Measurements from ENCODE around the gene KDSR. TPM values are rescaled to one million over a fixed set of nuclear protein-coding genes. Genes with fewer than 3 reads are reported as not detected.

Gene KDSR
- total RNA-seq, 1 experiment from 2014 or later, result 29.1 TPM

DNA sequence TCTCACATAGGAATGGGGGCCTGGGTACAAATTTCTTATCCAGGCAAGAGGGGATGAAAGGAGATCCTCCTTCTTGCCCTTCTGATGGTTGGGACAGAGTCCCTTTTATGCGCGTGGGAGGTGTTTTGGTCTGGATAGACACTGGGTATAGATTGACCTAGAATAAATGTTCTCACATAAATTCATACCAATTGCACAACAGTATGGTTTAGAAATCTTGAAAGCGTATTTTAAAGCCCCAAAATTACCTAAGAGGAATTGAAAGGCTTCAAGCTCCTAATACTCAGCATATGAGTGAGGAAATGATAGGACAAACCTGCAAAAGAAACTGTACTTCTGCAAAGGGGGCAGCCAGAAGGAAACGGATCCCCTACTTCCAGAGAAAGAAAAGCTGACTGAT lies 44.8 kb downstream of the KDSR start:
- DNase-seq (ENCODE audit: low spot score), result no peak

DNA sequence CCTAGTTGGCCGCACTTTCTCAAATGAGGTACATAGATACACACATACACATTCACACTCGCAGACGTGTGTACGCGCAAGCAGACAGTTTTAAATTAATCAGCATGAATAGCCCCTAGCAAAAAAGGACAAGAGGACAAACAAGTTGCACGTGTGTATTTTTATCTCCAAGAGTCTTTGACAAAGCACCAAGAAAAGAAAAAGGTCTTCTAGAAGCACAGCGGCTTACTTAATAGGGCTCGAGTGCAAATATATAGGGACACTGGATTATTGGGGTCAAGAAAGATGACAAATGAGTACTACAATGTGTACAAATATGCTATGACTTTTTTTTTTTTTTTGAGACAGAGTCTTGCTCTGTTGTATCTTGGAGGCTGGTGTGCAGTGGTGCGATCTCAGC lies 45.7 kb downstream of the KDSR start:
- DNase-seq (ENCODE audit: low spot score), result no peak

DNA sequence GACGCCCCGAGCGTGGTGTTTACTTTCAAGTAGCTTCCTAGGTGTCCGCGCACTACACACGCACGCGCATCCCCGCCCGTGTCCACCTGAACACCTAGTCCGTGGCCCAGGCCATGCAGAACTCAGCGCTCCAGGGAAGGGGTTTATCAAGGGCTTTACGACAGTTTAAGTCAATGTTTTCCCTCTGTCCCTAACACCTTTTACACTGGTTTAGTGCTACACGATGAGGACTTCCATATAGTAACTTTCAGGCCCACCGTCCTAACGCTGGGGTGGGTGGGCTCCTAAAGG lies 46.1 kb downstream of the KDSR start:
- DNase-seq (ENCODE audit: low spot score), result no peak

- DNase-seq (ENCODE audit: low spot score), result peak; percentile 83
Measured at GRCh38 chr18:63320123-63320974, 46.7 kb downstream of the KDSR start.

GRCh38 chr18:63319383-63320122 lies 47.5 kb downstream of the KDSR start, which contains the start of gene BCL2:
Gene BCL2, minus strand, starts transcription at chr18:63319769.
- peak; percentile 22 for DNase-seq (ENCODE audit: low spot score)

DNA sequence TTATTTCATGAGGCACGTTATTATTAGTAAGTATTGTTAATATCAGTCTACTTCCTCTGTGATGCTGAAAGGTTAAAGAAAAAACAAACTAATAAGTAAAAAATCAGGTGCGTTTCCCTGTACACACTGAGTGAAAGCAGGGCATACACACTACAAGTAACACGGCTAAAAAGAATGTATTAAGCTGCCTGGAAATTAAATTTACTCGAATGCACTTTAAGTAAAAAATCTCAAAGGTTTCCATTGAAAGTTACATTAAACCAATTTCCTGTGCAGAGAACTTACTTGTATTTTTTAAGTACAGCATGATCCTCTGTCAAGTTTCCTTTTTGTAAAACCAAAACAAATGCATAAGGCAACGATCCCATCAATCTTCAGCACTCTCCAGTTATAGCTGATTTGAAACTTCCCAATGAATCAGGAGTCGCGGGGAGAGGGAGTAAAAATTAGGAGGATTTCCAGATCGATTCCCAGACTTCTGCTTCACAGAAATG lies 48.1 kb downstream of the KDSR start:
- DNase-seq (ENCODE audit: low spot score), result no peak

GRCh38 chr18:63317982-63318888 lies 48.8 kb downstream of the KDSR start:
- no peak for DNase-seq (ENCODE audit: low spot score)

DNA sequence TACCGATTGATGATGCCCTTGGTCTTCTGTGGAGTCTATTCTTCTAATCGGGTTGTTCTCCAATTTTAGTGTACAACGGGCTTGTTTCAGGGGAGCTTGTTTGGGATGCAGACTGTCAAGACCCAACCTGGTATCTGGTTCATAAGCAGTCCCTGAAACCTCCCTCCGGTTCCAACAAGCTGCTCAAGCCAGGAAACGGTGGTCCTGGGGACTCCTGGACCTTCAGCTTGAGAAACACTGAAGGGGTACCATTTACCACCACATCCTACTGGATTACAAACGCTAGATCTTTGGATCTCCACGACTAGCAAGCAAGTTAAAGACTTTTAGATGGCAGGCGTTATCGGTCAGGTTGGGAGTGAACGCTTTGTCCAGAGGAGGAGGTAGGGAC lies 49.5 kb downstream of the KDSR start:
- DNase-seq (ENCODE audit: low spot score), result no peak

DNA sequence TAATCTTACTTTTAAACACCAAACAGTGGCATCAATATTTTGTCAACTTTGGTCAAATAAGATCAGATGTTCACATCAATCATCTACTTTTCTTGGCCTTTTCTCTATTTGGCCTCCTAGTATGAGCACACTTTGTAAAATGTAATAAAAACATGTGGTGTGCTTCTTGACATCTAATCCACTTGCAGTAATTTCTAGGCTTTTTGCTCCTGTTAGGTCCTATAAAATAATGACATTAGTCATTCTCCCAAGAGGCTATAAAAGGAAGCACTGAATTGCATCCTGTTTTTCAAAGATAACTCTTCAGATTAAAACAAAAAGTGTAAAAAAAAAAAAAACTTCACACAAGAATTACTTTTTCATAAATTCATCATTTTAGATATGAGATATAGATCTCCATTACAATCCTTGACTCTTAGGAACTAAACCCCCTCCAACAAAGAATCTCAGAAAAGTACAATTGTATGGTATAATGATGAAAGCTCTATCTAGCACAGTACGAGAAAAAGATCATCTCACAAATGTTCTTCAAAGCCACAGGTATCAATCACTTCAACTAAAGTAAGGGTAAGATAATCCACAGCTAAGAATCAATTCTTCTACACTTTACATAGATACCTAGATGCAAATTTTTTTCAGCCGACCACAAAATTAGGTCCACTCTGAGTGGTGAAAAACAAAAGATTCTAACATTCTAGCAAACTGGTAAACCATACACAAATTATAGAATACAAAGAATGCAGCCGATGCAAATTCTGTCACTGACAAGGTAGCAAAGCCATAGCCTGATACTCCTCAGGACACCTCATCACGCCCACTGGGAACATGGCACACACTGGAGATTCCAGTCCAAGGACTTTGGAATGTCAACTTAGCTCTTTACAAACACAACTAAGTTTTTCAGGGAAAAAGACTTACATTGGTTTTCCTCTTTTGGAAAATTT lies 50.1 kb downstream of the KDSR start:
- no peak for DNase-seq (ENCODE audit: low spot score)

DNA sequence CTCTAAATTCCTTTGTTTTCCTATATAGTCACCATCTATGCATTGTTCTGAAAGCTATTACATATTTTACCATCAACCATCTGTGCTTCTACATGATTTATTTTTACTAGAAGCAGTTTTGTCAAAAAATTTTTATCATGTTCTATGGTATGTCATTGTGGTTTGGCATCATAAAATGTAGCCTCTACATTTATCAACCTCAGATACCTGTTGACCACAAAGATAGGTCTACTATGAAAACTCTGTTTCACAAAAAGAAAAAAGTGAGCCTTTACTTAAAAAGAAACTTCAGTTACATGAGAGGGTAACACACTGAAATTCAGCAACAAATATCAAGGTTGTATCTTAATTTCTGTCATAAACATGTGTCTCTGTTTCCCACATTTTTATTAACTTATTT lies 51.1 kb downstream of the KDSR start:
- no peak for DNase-seq (ENCODE audit: low spot score)

GRCh38 chr18:63315131-63315662 lies 51.8 kb downstream of the KDSR start:
- no peak for DNase-seq (ENCODE audit: low spot score)

- DNase-seq (ENCODE audit: low spot score), result no peak
Measured at GRCh38 chr18:63314062-63314790, 52.8 kb downstream of the KDSR start.

GRCh38 chr18:63313396-63313917 lies 53.5 kb downstream of the KDSR start:
- DNase-seq (ENCODE audit: low spot score), result no peak

GRCh38 chr18:63312737-63313395 lies 54.1 kb downstream of the KDSR start:
- no peak for DNase-seq (ENCODE audit: low spot score)

DNA sequence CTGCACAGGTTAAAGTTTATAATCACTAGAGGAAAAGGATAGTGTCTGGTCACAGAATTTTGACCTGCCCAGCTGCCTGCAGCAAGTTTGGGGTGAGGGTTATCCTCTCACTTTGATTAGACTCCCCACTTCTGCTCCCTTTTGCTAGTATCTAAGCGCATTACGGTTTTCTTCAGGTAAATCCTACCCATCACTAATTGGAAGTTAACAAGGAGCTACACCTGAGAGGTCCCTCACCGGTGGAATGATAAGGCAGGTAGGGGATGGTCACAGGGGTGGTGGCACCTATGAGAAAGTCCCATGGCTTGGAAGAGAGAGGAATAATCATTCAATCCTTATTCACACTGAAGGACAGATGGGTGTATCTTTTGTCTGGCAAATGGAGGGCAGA lies 55.0 kb downstream of the KDSR start:
- no peak for DNase-seq (ENCODE audit: low spot score)

DNA sequence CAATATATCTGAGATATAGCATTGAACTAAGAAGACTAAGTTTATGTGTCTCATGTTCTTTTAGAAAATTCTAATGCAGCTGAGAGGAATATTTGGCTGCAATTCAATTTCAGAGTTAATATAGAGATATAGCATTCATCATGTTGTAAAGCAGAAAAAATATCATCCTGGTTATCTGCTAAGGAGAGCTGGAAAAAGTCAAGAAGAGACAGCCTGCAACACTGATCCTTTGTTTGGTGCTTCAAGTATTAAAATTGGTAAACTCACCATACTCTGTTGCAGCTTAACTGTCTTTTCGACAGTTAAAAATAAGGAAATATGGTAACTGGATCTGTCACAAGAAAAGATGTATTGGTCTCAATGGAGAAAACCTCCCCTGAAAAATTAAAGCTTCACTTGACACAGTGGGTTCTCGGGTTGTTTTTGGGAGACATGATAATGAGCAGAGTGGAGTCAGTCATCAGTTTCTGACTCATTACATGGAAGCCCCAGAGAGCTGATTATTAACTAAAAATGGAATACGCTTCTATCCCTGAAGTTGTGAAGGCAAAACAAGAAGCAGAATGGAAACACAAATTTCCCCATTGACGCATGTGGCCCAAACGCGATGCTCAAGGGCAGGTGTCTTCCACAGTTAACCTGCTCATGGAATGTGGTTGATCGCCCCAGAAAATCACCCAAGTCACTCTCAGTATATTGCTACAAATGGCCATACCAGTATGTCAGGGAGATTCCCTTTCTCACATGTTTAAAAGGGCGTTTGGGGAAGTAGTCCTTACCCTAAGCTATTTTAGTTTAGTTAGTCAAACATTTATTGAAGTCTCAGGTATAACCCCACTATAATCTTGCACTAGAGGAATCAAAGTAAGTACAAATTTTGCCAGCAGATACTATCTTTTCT lies 55.6 kb downstream of the KDSR start:
- no peak for DNase-seq (ENCODE audit: low spot score)

DNA sequence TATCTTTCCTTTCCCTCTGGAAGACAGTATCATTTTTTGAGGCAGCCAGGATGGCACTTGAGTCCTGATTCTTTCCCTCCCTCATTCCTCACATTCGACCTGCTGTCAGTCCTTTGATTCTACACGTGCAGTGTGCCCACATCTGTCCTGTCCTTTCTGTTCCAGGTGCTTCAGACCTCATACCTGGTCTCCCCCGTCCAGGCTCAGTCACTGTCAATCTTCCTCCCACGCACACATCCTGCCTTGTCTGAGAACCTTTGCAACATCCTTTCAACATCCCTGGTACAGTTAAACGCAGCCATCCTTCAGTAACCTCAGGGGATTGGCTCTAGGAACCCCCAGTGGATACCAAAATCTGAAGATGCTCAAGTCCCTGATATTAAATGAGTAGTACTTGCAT lies 57.6 kb downstream of the KDSR start:
- DNase-seq (ENCODE audit: low spot score), result no peak

DNA sequence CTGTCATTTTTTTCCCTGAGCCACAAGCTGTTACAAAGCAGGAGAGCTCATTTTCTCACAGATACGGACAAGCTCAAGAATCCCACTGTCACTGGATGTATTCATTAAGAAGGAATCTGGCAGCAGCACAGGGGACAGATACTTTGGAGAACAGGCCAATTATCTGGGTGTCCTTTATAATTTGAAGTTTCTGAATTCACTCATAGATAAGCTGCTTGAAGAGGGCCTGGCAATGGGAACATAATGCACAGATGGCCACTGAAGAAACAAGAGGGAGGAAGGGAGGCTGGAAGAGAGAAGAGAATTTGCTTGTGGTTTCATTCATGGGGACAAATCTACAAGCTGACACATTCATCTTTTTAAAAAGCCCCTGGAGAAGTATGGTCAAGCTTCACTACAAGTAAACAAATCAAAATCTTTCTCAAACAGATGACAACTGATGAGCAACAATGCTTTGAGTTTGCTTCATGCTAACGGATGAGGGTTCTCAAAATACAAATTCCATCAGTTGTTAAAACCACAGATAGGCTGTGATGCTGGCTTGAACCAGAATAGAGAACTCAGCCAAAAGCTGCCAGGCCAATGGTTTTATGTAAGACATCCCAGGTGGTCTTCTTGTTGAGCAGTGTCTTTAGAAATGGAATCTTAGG lies 59.3 kb downstream of the KDSR start:
- no peak for DNase-seq (ENCODE audit: low spot score)

All from H4 (cell line).